Esophagus squamous epithelium (tissue), 5 donors: ENCODE measurements around the gene APBB1. TPM values are rescaled to one million over a fixed set of nuclear protein-coding genes. Genes with fewer than 3 reads are reported as not detected.

Experiments
- DNase-seq: peaks from one replicate; lab custom pipeline; 2025; lab: John Stamatoyannopoulos, UW
- H3K27ac ChIP-seq, 4 donors: fragments of 200-600 bp; sonication (generic); one replicate each; pipeline ENCODE4 v1.5.1; 2016 to 2019; ENCODE audit warnings: mild to moderate bottlenecking in 1 of 4
- H3K27me3 ChIP-seq, 4 donors: fragments of 200-600 bp; sonication (generic); 1 replicate in 3 of 4; 2 replicates in 1 of 4; pipeline versions ENCODE4 v1.5.1 to v1.6.0; 2017 to 2021; ENCODE audit warnings: antibody characterized with exemption in 1 of 4
- H3K36me3 ChIP-seq, 3 donors: fragments of 200-600 bp; sonication (generic); one replicate each; pipeline ENCODE4 v1.5.1; 2016 to 2019
- H3K4me1 ChIP-seq, 3 donors: fragments of 200-600 bp; sonication (generic); one replicate each; pipeline ENCODE4 v1.5.1; 2017 to 2019
- H3K4me3 ChIP-seq, 4 donors: fragments of 200-600 bp; sonication (generic); 1 replicate in 3 of 4; 2 replicates in 1 of 4; pipeline ENCODE4 v1.5.1; 2016 to 2019; ENCODE audit warnings: mild to moderate bottlenecking in 2 of 4, moderate library complexity in 1 of 4
- H3K9me3 ChIP-seq, 3 donors: fragments of 200-600 bp; sonication (generic); one replicate each; pipeline ENCODE4 v1.5.1; 2016 to 2019
- POLR2A ChIP-seq, 4 donors: fragments of 450-650 bp; IDR thresholded peaks; one replicate each; pipeline ENCODE4 v1.6.1; 2017; ENCODE audit warnings: antibody characterized with exemption in 4 of 4, mild to moderate bottlenecking in 4 of 4, moderate library complexity in 3 of 4
- WGBS, 2 donors: methylation state at CpG; one replicate each; pipeline ENCODE4 v1.1.5; 2018; 5-methylcytosine and 5-hydroxymethylcytosine counted together
- intact Hi-C: fragments of 100-400 bp; cut with DNase I; formaldehyde crosslinking; loops from one replicate; pipeline ENCODE4 v1.15.0; 2022
- total RNA-seq, 4 donors: library from RNA; depleted of rRNA; stranded (reverse); fragments of >200 nt; gene quantifications; one replicate each; pipeline ENCODE4 v1.1.0, GENCODE V29; 2016
- TF ChIP-seq, protein P1 (sequence below), 6 experiments: fragments of 450-650 bp in 4 of 6; fragments of 200-600 bp in 2 of 6; sonication (generic) in 2 of 6; IDR thresholded peaks; one replicate each; pipeline ENCODE4 v1.5.1; 2016 to 2019; ENCODE audit warnings: antibody characterized with exemption in 6 of 6, mild to moderate bottlenecking in 4 of 6, moderate library complexity in 4 of 6
- donor health status: DM: yes; HTN: yes; CAD: no.

The APBB1 gene
- total RNA-seq, 4 donors from 2014 or later, result 2.7 to 29.0 (median 9.9) TPM

DNA sequence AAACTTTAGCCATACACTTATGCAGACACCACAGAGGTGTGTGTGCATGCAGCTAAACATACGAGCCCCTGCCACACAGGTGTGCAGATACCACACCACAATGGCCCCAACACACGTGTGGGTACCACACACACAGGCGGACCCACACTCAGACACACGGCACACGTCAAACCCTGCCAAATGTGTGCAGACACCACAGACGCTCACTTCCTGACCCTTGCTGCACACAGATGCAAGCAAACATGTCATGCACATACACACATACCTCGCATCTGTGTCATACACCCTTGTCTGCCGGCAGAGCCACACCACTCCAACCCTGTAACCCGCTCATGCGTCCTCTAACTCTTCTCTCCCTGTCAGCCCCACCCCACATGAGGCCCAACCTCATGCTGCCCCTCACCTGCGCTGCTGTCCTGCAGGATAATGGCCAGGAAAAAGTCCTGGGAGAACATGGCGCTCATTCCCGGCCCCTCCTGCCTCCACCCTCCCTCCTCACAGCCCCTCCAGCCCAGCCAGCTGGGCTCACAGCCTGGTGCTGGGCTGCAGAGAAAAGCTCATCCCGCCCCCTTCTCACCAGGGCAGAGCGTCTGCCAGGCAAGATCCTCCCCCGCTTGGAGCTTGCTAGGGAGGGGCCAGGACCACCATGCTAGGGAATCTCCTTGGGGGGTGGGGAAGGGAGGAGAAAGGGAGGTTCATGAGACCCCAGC lies 14.4 kb downstream of the APBB1 start:
- DNase-seq, result no peak
- no peaks in the 10 kb centered on the region for H3K9me3 ChIP-seq
- TF ChIP-seq POLR2A (IDR thresholded peaks at IDR 0.05), result no peak
- TF ChIP-seq, protein P1, sequence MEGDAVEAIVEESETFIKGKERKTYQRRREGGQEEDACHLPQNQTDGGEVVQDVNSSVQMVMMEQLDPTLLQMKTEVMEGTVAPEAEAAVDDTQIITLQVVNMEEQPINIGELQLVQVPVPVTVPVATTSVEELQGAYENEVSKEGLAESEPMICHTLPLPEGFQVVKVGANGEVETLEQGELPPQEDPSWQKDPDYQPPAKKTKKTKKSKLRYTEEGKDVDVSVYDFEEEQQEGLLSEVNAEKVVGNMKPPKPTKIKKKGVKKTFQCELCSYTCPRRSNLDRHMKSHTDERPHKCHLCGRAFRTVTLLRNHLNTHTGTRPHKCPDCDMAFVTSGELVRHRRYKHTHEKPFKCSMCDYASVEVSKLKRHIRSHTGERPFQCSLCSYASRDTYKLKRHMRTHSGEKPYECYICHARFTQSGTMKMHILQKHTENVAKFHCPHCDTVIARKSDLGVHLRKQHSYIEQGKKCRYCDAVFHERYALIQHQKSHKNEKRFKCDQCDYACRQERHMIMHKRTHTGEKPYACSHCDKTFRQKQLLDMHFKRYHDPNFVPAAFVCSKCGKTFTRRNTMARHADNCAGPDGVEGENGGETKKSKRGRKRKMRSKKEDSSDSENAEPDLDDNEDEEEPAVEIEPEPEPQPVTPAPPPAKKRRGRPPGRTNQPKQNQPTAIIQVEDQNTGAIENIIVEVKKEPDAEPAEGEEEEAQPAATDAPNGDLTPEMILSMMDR (IDR thresholded peaks at IDR 0.05), result no peak
- no peaks in the 10 kb centered on the region for H3K27me3 ChIP-seq
- 63 to 82% methylated on average over 4 to 11 of the region's 16 CpGs for WGBS, 2 donors
- H3K4me3 ChIP-seq, result no peak overlapping the region
- intact Hi-C loops, result no loop called here
- peaks cover 0 to 48% (median 0%) of the 10 kb centered on the region in 3 donors for H3K36me3 ChIP-seq
- peaks cover 0 to 19% (median 0%) of the 10 kb centered on the region in 3 donors for H3K4me1 ChIP-seq
- H3K27ac ChIP-seq, result no peak overlapping the region

DNA sequence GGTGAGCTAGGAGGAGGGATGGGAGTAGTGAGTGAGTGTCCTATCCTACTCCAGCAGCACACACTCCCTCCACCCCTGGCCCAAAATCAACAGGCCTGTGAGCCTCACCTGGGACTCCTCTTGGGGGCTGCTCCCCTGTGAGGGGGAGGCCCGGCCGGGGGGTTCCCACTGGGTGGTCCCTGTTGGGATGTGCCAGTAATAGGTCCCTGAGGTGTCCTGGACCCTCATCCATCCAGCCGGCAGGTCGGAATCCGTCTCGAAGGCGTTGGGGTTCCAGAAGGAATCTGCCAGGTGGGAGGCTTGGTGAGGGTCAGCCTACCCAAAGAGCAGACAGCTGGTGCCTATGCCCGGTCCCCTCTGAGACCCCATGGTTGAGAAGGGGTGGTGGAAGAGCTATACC lies 15.4 kb downstream of the APBB1 start:
- 86% methylated on average over 1 of the region's 8 CpGs; no CpG with 5 or more reads in 1 of the 2 donors for WGBS, 2 donors
- H3K4me1 ChIP-seq, result peaks cover 0 to 19% (median 0%) of the 10 kb centered on the region in 3 donors
- H3K9me3 ChIP-seq, result no peaks in the 10 kb centered on the region
- no peak for DNase-seq
- peak overlapping the region in 1 of 4 donors; percentile 40 for H3K27ac ChIP-seq
- intact Hi-C loops, result no loop called here
- H3K4me3 ChIP-seq, result no peak overlapping the region
- no peak for TF ChIP-seq POLR2A (IDR thresholded peaks at IDR 0.05)
- TF ChIP-seq, protein P1 (IDR thresholded peaks at IDR 0.05), result no peak
- peaks cover 0 to 47% (median 0%) of the 10 kb centered on the region in 3 donors for H3K36me3 ChIP-seq
- no peaks in the 10 kb centered on the region for H3K27me3 ChIP-seq

DNA sequence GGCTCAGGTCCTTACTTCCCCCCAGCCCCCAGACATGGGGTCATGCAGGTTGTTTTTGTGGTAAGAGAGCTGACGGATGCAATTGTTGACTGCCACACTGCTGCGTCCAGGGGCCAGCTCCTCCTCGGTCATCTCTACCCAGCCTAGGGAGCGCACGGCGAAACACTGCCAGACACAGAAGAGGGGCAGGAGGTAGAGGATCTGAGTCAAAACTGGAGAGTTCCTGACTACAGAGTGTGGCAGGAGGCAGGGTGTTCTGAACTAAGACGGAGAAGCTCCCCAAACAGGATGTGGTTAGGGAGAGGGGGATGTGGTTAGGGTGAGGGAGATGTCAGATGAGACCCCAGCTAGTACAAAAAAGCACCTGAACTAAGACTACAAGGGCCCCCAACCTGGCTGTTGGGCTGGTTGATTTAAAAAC lies 16.3 kb downstream of the APBB1 start:
- Histone ChIP-seq H3K4me3 (no peak overlapping the region), H3K36me3 (peaks cover 0 to 47% (median 0%) of the 10 kb centered on the region in 3 donors), H3K4me1 (peaks cover 0 to 28% (median 0%) of the 10 kb centered on the region in 3 donors), H3K27me3 (no peaks in the 10 kb centered on the region), H3K9me3 (no peaks in the 10 kb centered on the region), H3K27ac (peak overlapping the region in 2 of 4 donors; percentile 42 to 44)
- intact Hi-C loops, result no loop called here
- no peak for DNase-seq
- peak in 1 of 4 donors; percentile 34 for TF ChIP-seq POLR2A (IDR thresholded peaks at IDR 0.05)
- TF ChIP-seq, protein P1 (IDR thresholded peaks at IDR 0.05), result no peak
- WGBS, 2 donors, result 73 to 75% methylated on average over 1 to 4 of the region's 7 CpGs

DNA sequence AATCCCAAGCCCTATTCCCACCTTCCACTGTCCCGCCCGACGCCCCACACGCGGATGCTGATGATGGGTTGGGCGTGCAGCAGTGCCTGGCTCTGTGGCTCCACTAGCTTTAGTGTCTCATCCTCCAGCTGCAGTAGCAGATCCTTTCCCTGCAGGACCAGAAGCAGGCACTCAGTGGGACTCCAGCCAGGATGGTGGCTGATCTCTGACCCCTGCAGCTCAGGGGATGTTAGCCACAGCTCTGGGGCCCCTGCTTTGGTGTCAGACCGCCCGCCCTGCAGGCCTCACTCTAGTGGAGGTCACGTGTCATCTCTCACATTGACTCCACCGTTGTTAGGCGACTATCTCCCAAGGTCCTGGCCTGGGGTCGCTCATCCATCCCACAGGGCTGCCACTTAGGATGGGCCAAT lies 16.8 kb downstream of the APBB1 start:
- Histone ChIP-seq H3K4me3 (no peak overlapping the region), H3K27me3 (no peaks in the 10 kb centered on the region), H3K36me3 (peaks cover 0 to 47% (median 0%) of the 10 kb centered on the region in 3 donors), H3K27ac (peak overlapping the region in 2 of 4 donors; percentile 42 to 44), H3K4me1 (peaks cover 0 to 33% (median 0%) of the 10 kb centered on the region in 3 donors), H3K9me3 (no peaks in the 10 kb centered on the region)
- TF ChIP-seq POLR2A (IDR thresholded peaks at IDR 0.05), result no peak
- TF ChIP-seq, protein P1 (IDR thresholded peaks at IDR 0.05), result no peak
- WGBS, 2 donors, result 65% methylated on average over 4 to 8 of the region's 12 CpGs
- DNase-seq, result no peak
- intact Hi-C loops, result no loop called here

DNA sequence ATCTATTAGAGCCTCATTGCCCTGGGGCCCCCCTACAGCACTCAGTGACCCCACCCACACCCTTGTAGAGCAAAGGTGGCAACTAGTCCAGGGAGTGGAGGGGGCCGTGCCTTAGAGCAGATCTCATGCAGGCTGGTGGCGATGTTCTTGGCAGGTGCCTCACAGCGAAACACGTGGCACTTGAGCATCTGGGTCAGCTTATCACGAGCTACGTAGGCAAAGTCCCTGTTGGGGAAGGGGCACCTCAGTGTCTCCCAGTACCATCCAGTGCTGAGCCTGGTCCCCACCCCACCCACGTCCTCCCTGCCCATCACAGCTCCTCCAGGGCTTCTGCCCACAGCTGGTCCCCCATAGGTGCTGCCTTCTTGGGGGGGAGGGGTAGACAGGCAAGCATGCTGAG lies 17.4 kb downstream of the APBB1 start:
- Histone ChIP-seq H3K27ac (no peak overlapping the region), H3K27me3 (no peaks in the 10 kb centered on the region), H3K4me1 (peaks cover 0 to 37% (median 0%) of the 10 kb centered on the region in 3 donors), H3K9me3 (no peaks in the 10 kb centered on the region), H3K36me3 (peaks cover 0 to 47% (median 0%) of the 10 kb centered on the region in 3 donors), H3K4me3 (no peak overlapping the region)
- DNase-seq, result no peak
- intact Hi-C loops, result no loop called here
- 96% methylated on average over 5 of the region's 7 CpGs; no CpG with 5 or more reads in 1 of the 2 donors for WGBS, 2 donors
- TF ChIP-seq POLR2A (IDR thresholded peaks at IDR 0.05), result no peak
- TF ChIP-seq, protein P1 (IDR thresholded peaks at IDR 0.05), result no peak
